NB4 (cell line): Measurements from ENCODE around the gene SLC26A2.

Experiments used
- DNase-seq: peaks from one replicate; pipeline ENCODE4 v3.0.0; 2010; ENCODE audit warnings: low read depth
- H3K4me3 ChIP-seq: one replicate; pipeline ENCODE4 v1.5.1; 2011; ENCODE audit warnings: mild to moderate bottlenecking, low read depth, low read length, moderate library complexity
- MYC ChIP-seq: IDR thresholded peaks from 2 replicates; pipeline ENCODE4 v1.6.1; 2011; ENCODE audit warnings: low read depth, low read length
- POLR2A ChIP-seq: IDR thresholded peaks from 2 replicates; pipeline ENCODE4 v1.6.1; 2011; ENCODE audit warnings: mild to moderate bottlenecking; ENCODE audit not compliant: insufficient read length; ENCODE audit errors: extremely low read depth
- TF ChIP-seq, protein P1 (sequence below): IDR thresholded peaks from one replicate; pipeline ENCODE4 v1.5.1; 2012; ENCODE audit warnings: low read depth, low read length
- TF ChIP-seq, protein P2 (sequence below): IDR thresholded peaks from 2 replicates; pipeline ENCODE4 v1.6.1; 2011; ENCODE audit warnings: low read depth, low read length

SLC26A2 gene

DNA sequence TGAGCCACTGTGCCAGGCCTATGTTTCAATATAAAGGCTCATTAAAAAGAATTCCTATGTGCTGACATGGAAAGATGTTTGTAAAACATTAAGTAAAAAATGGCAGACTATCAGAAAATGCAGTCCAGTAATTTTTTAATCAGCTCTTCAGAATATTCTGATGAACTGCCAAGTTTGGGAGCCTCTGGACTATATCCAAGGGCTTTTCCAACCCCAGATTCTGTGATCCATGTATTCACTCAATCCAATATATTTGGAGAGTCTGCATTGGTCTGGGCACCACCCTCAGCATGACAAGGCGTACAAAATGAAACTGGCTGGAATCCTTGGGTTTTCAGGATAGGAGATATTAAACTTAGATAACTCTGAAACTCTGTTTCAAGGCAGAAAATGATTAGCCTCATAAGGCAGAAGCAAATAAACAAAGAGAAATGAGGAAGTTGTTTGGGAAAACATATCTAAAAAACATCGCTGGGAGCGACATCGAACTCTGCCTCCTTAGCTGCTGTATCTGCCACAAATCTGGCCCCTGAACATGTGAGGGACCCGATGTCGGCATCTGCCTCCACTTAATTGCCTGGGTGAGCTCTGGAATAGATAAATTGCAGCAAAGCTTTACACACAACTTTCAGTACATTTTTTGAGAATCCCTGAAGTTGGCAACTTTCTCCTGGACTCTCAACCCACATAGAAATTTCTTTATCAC is 30.4 kb upstream of the SLC26A2 start:
- TF ChIP-seq MYC (no peak), POLR2A (no peak)
- H3K4me3 ChIP-seq: no peak overlapping the region
- DNase-seq: no peak

DNA sequence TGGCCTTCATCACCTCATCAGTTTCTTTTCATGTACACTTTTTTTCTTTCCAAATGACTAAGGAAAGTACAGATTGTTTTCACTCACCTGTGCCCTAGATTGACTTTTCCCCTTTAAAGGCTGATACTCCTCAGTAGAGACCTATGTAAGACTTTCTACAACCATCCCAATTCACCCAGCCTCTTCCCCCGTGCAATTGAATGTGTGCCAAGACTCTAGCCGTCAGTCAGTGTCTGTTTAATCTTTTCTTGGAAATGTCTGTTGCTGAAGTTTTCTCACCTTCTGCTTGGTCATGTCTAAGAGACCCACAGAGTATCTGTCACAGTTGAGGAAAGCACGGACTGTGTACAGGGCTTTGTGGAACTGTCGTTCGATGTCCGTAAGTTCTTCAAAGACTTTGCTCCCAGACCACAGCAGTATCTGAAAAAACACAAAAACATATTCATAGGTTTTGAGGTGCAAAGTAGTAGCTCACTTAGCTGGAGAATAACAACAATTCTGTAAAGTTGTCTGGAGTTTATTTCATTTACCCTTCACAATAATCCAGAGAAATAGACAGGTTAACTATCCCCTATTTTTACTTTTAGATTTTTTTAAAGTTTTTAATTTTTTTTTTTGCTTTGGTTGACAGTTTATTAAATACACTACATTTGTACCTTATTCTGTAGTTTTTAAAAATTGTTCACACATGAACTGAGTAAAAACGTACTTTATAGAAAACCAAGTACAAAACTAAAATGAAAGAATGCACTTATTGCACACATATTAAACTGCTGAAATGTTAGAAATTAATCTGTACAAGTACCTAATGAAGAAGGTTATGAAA is 29.6 kb upstream of the SLC26A2 start:
- TF ChIP-seq MYC (no peak), POLR2A (no peak)
- TF ChIP-seq, protein P1, sequence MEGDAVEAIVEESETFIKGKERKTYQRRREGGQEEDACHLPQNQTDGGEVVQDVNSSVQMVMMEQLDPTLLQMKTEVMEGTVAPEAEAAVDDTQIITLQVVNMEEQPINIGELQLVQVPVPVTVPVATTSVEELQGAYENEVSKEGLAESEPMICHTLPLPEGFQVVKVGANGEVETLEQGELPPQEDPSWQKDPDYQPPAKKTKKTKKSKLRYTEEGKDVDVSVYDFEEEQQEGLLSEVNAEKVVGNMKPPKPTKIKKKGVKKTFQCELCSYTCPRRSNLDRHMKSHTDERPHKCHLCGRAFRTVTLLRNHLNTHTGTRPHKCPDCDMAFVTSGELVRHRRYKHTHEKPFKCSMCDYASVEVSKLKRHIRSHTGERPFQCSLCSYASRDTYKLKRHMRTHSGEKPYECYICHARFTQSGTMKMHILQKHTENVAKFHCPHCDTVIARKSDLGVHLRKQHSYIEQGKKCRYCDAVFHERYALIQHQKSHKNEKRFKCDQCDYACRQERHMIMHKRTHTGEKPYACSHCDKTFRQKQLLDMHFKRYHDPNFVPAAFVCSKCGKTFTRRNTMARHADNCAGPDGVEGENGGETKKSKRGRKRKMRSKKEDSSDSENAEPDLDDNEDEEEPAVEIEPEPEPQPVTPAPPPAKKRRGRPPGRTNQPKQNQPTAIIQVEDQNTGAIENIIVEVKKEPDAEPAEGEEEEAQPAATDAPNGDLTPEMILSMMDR: no peak
- TF ChIP-seq, protein P2, sequence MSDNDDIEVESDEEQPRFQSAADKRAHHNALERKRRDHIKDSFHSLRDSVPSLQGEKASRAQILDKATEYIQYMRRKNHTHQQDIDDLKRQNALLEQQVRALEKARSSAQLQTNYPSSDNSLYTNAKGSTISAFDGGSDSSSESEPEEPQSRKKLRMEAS: no peak
- H3K4me3 ChIP-seq: no peak overlapping the region
- no peak for DNase-seq

DNA sequence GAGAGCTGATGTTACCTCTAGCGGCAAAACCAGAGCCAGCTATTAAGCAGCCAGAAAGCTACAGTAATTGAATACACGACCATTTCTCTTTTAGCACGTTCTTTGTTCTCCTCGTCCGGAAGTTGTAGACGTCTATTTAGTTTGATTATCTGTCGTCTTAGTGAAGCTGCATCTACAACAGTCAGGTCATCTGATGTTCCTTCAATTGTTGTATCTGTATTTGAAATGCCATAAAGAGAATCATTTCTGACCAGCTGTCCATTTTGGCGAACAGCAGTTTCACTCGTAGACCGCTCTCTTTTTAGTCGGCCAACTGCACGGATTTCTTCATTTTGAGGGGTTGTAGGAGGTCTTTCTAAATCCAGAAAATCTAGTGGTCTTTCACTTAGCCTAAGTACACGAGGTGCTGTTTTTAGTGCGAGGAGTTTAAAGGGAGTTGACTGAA is 28.5 kb upstream of the SLC26A2 start:
- TF ChIP-seq MYC: no peak
- TF ChIP-seq, protein P1: no peak
- no peak for TF ChIP-seq POLR2A
- H3K4me3 ChIP-seq: no peak overlapping the region
- DNase-seq: no peak

DNA sequence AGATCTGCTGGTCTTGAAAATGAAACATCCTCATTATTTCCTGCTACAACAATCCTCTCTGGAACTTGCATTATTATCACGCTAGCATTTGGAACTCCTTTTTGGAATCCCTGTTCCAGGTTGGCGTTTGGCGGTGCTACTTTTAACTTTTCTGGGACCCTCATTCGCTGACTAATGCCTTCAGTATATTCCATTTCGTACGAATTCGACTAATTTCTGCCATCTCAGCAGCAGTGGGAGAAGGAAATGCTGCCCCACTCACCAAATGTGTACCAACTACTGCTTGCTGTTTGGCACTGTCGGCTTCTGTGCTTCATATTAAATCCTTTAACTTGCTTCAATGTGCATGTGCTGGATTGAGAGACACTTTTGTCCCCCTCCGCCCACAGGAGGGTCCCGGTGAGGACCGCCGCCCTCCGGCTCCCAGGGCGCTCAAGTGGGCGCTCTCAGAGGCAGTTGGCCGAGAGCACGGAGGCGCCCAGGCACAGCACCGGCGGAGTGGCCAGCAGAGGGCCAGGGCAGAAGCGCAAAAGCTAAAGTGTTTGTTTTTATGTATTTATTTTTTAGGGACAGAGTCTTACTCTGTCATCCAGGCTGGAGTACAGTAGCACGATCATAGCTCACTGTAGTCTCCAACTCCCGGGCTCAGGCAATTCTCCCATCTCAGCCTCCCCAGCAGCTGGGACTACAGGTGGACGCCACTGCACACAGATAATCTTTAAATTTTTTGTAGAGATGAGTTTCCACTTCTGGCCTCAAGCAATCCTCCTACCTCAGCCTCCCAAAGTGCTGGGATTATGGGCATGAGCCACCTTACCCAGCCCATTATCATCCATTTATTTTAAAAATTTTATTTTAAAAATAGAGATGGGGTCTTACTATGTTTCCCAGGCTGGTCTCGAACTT is 27.9 kb upstream of the SLC26A2 start:
- no peak overlapping the region for H3K4me3 ChIP-seq
- no peak for DNase-seq
- TF ChIP-seq, protein P1: no peak
- no peak for TF ChIP-seq POLR2A
- TF ChIP-seq, protein P2: no peak
- no peak for TF ChIP-seq MYC

DNA sequence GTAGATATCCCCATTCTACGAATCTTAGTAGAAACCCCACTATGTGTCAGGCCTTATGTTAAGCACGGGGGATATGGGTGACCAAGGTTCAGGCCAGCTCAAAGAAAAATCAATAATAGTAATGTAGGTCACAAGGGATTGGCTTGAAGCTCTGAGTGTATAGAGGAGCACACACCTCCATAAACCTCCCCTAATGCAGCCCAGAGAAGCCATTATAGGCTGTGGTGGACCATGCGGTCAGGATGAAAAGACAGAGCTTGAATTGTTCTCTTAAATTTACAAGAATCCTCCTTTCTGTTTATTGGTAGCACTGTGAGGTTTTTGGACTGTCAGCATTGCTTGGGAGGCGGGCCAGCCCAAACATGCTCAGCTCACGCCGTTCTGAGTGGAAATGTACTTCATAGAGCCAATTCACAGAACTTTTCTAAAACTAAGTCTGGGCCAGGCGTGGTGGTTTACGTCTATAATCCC is 25.1 kb upstream of the SLC26A2 start:
- no peak for TF ChIP-seq POLR2A
- no peak for DNase-seq
- no peak overlapping the region for H3K4me3 ChIP-seq

DNA sequence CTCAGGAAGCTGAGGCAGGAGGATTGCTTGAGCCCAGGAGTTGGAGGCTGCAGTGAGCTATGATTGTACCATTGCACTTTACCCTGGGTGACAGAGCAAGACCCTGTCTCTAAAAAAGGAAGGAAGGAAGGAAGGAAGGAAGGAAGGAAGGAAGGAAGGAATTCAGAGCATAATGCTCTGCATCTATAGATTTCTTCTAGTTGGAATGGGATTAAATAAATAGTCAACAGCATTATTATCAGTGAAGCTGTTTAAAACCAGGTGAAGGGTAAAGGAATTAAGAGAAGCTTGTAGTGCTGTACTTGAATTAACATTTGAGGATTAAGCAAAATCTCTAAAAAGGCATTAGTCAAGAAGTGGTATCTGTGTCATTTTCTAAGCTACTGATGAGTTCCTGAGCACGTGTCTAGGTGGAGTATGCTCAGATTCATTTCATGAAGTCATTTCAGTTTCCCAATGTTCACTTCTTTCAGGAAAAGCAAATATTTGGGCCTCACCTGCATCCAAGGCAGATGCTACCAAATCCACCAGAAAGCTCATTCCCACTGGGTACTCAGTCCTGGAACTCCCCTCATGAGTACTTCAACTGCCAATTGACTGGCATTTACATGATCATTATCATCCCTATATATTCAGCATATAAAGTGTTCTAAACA is 24.4 kb upstream of the SLC26A2 start:
- TF ChIP-seq, protein P1: no peak
- TF ChIP-seq, protein P2: no peak
- TF ChIP-seq MYC (no peak), POLR2A (no peak)
- H3K4me3 ChIP-seq: no peak overlapping the region
- no peak for DNase-seq
